Astrocyte of the spinal cord (primary cell): ENCODE measurements around the gene AKR1B1.
"Not testable (repeated sequence)": the region's sequence is repeated elsewhere in the genome, so short reads cannot be mapped to it uniquely, and the experiment has no call there.

Source experiments
- DNase-seq: peaks from one replicate; pipeline ENCODE4 v3.0.0; 2011; ENCODE audit warnings: low read depth, low spot score
- H3K4me3 ChIP-seq: 2 replicates; pipeline ENCODE4 v1.5.1; 2011; ENCODE audit warnings: low read depth, mild to moderate bottlenecking, low read length, moderate library complexity
- CTCF ChIP-seq: IDR thresholded peaks from 2 replicates; pipeline ENCODE4 v1.5.1; 2012; ENCODE audit warnings: low read depth, mild to moderate bottlenecking, low read length, inconsistent platforms
- in situ Hi-C: cut with HindIII; loops from 2 replicates; pipeline ENCODE4 v1.10.0; 2017; ENCODE audit warnings: low sequenced_read_pairs

Gene AKR1B1

GRCh38 chr7:134495546-134495945, 36.6 kb upstream of the AKR1B1 start:
- H3K4me3 ChIP-seq: no peak overlapping the region
- TF ChIP-seq CTCF: no peak
- no peak for DNase-seq
- in situ Hi-C loops: no loop called here

GRCh38 chr7:134493091-134493490, 34.2 kb upstream of the AKR1B1 start:
- no peak overlapping the region for H3K4me3 ChIP-seq
- no peak for DNase-seq
- in situ Hi-C loops: no loop called here
- no peak for TF ChIP-seq CTCF

GRCh38 chr7:134487721-134488120, 28.8 kb upstream of the AKR1B1 start:
- in situ Hi-C loops, DNase-seq, H3K4me3 ChIP-seq: not testable (repeated sequence)

- in situ Hi-C loops: no loop called here
- no peak for TF ChIP-seq CTCF
- no peak overlapping the region for H3K4me3 ChIP-seq
- no peak for DNase-seq
Measured at GRCh38 chr7:134485203-134485602, 26.3 kb upstream of the AKR1B1 start.

- in situ Hi-C loops: no loop called here
- TF ChIP-seq CTCF: no peak
- no peak for DNase-seq
- H3K4me3 ChIP-seq: no peak overlapping the region
Measured at GRCh38 chr7:134483296-134483695, 24.4 kb upstream of the AKR1B1 start.

- no peak for TF ChIP-seq CTCF
- no peak for DNase-seq
- in situ Hi-C loops: no loop called here
- no peak overlapping the region for H3K4me3 ChIP-seq
Measured at GRCh38 chr7:134482858-134483257, 24.0 kb upstream of the AKR1B1 start.

- in situ Hi-C loops: no loop called here
Measured at GRCh38 chr7:134481167-134481566, 22.3 kb upstream of the AKR1B1 start.

More at GRCh38 chr7:134481167-134481566, 22.3 kb upstream of the AKR1B1 start:
- H3K4me3 ChIP-seq: no peak overlapping the region
- no peak for TF ChIP-seq CTCF
- DNase-seq: no peak
